KOPT-K1 (cell line): Measurements from ENCODE around the gene EIF4A2.
A peak's percentile ranks its signal among the peaks of the same experiment; 100 is the strongest.

Experiments
- H3K27ac ChIP-seq: fragments of 200-600 bp; sonication (generic); 2 replicates; pipeline ENCODE4 v1.5.1; 2016; ENCODE audit warnings: antibody characterized with exemption, mild to moderate bottlenecking, low read depth, low read length; ENCODE audit not compliant: poor library complexity, severe bottlenecking
- H3K36me3 ChIP-seq: fragments of 200-600 bp; sonication (generic); 2 replicates; pipeline ENCODE4 v1.5.1; 2017; ENCODE audit warnings: antibody characterized with exemption, mild to moderate bottlenecking, low read length, moderate library complexity; ENCODE audit not compliant: insufficient read depth
- H3K9me3 ChIP-seq: fragments of 200-600 bp; sonication (generic); 2 replicates; pipeline ENCODE4 v1.5.1; 2017; ENCODE audit warnings: antibody characterized with exemption, low read length, mild to moderate bottlenecking; ENCODE audit not compliant: insufficient read depth, poor library complexity, severe bottlenecking

EIF4A2 gene

GRCh38 chr3:186772701-186773417, 10.5 kb upstream of the EIF4A2 start:
- H3K9me3 ChIP-seq, result no peaks in the 10 kb centered on the region
- H3K36me3 ChIP-seq, result no peaks in the 10 kb centered on the region
- H3K27ac ChIP-seq, result peak overlapping the region; percentile 49

- Histone ChIP-seq H3K27ac (no peak overlapping the region), H3K36me3 (no peaks in the 10 kb centered on the region), H3K9me3 (no peaks in the 10 kb centered on the region)
Measured at GRCh38 chr3:186775999-186776398, 7.4 kb upstream of the EIF4A2 start.

GRCh38 chr3:186779204-186779603, 4.2 kb upstream of the EIF4A2 start:
- no peaks in the 10 kb centered on the region for H3K9me3 ChIP-seq

GRCh38 chr3:186782542-186783057, 777 bp upstream of the EIF4A2 start:
- peaks cover 40% of the 10 kb centered on the region for H3K36me3 ChIP-seq
- H3K27ac ChIP-seq, result peak overlapping the region; percentile 97
- H3K9me3 ChIP-seq, result no peaks in the 10 kb centered on the region

More at GRCh38 chr3:186779204-186779603, 4.2 kb upstream of the EIF4A2 start:
- peaks cover 6% of the 10 kb centered on the region for H3K36me3 ChIP-seq
- H3K27ac ChIP-seq, result no peak overlapping the region

- Histone ChIP-seq H3K27ac (peak overlapping the region; percentile 97), H3K36me3 (peaks cover 54% of the 10 kb centered on the region), H3K9me3 (no peaks in the 10 kb centered on the region)
Measured at GRCh38 chr3:186783731-186784515, 546 bp downstream of the EIF4A2 start.

- no peaks in the 10 kb centered on the region for H3K9me3 ChIP-seq
- H3K27ac ChIP-seq, result peak overlapping the region; percentile 97
- peaks cover 64% of the 10 kb centered on the region for H3K36me3 ChIP-seq
Measured at GRCh38 chr3:186784820-186785494, 1.6 kb downstream of the EIF4A2 start.

GRCh38 chr3:186785495-186786018, 2.2 kb downstream of the EIF4A2 start:
- Histone ChIP-seq H3K36me3 (peaks cover 70% of the 10 kb centered on the region), H3K9me3 (no peaks in the 10 kb centered on the region), H3K27ac (peak overlapping the region; percentile 97)

GRCh38 chr3:186786922-186787321, 3.5 kb downstream of the EIF4A2 start:
- no peak overlapping the region for H3K27ac ChIP-seq
- peaks cover 84% of the 10 kb centered on the region for H3K36me3 ChIP-seq
- H3K9me3 ChIP-seq, result no peaks in the 10 kb centered on the region

- H3K27ac ChIP-seq, result no peak overlapping the region
Measured at GRCh38 chr3:186787642-186788481, 4.5 kb downstream of the EIF4A2 start.

GRCh38 chr3:186788482-186789370, 5.3 kb downstream of the EIF4A2 start:
- no peak overlapping the region for H3K27ac ChIP-seq
- peaks cover 100% of the 10 kb centered on the region for H3K36me3 ChIP-seq
- H3K9me3 ChIP-seq, result no peaks in the 10 kb centered on the region

More at GRCh38 chr3:186787642-186788481, 4.5 kb downstream of the EIF4A2 start:
- peaks cover 93% of the 10 kb centered on the region for H3K36me3 ChIP-seq
- no peaks in the 10 kb centered on the region for H3K9me3 ChIP-seq

- peaks cover 100% of the 10 kb centered on the region for H3K36me3 ChIP-seq
- H3K27ac ChIP-seq, result no peak overlapping the region
- no peaks in the 10 kb centered on the region for H3K9me3 ChIP-seq
Measured at GRCh38 chr3:186789554-186790260, 6.3 kb downstream of the EIF4A2 start.

GRCh38 chr3:186790261-186790981, 7.0 kb downstream of the EIF4A2 start:
- Histone ChIP-seq H3K27ac (no peak overlapping the region), H3K36me3 (peaks cover 99% of the 10 kb centered on the region), H3K9me3 (no peaks in the 10 kb centered on the region)
